K562 (cell line): Measurements from ENCODE around the gene IL17RC. TPM values are rescaled to one million over a fixed set of nuclear protein-coding genes. Genes with fewer than 3 reads are reported as not detected.
A peak's percentile ranks its signal among the peaks of the same experiment; 100 is the strongest.

ENCODE experiments used
- CBX3 ChIP-seq, 2 experiments: IDR thresholded peaks; 1 replicate in 1 of 2; 2 replicates in 1 of 2; pipeline ENCODE4 v1.6.1; 2012; ENCODE audit warnings: inconsistent platforms in 2 of 2, low read length in 2 of 2, borderline replicate concordance in 1 of 2, control low read depth in 1 of 2
- CSDE1 ChIP-seq, 2 experiments: fragments of 450-650 bp; IDR thresholded peaks; 2 replicates each; pipeline ENCODE4 v1.6.1; 2016; ENCODE audit warnings: mild to moderate bottlenecking in 1 of 2
- HMGN3 ChIP-seq: IDR thresholded peaks from 2 replicates; pipeline ENCODE4 v1.6.1; 2011; ENCODE audit warnings: borderline replicate concordance, low read depth, mild to moderate bottlenecking, mixed read lengths, low read length; ENCODE audit not compliant: insufficient read length; ENCODE audit errors: extremely low read depth
- KDM5B ChIP-seq: fragments of 200-600 bp; sonication (generic); IDR thresholded peaks from 2 replicates; pipeline ENCODE4 v1.6.1; 2012; ENCODE audit warnings: low read depth, mild to moderate bottlenecking, moderate library complexity, low read length, control low read depth, inconsistent platforms; ENCODE audit not compliant: insufficient replicate concordance
- NFIC ChIP-seq: fragments of 450-650 bp; IDR thresholded peaks from 2 replicates; pipeline ENCODE4 v1.6.1; 2017; ENCODE audit warnings: mild to moderate bottlenecking, inconsistent platforms
- POLR2AphosphoS5 ChIP-seq: IDR thresholded peaks from 2 replicates; pipeline ENCODE4 v1.6.1; 2011; ENCODE audit warnings: mild to moderate bottlenecking, low read depth, low read length, moderate library complexity; ENCODE audit not compliant: control insufficient read depth, insufficient read depth
- PRMT5 ChIP-seq: sonication (generic); formaldehyde crosslinking; IDR thresholded peaks from 2 replicates; pipeline ENCODE4 v1.5.0; 2020; ENCODE audit warnings: missing genetic modification reagents
- PTBP1 ChIP-seq: fragments of 200-400 bp; formaldehyde crosslinking; IDR thresholded peaks from 2 replicates; pipeline ENCODE4 v1.6.1; 2017; ENCODE audit warnings: low read depth, low read length
- RBFOX2 ChIP-seq: fragments of 200-400 bp; formaldehyde crosslinking; IDR thresholded peaks from 2 replicates; pipeline ENCODE4 v1.6.1; 2017; ENCODE audit warnings: low read depth, mild to moderate bottlenecking, low read length, moderate library complexity
- RERE ChIP-seq: sonication (generic); formaldehyde crosslinking; IDR thresholded peaks from 2 replicates; pipeline ENCODE4 v1.8.0; 2023; ENCODE audit warnings: missing genetic modification reagents, mild to moderate bottlenecking, borderline replicate concordance
- SIRT6 ChIP-seq: IDR thresholded peaks from one replicate; pipeline ENCODE4 v1.6.1; 2012; ENCODE audit warnings: low read depth, mild to moderate bottlenecking, control low read depth, inconsistent platforms, low read length, moderate library complexity
- SP1 ChIP-seq: sonication (generic); formaldehyde crosslinking; IDR thresholded peaks from 2 replicates; pipeline ENCODE4 v1.8.1; 2022; ENCODE audit warnings: mild to moderate bottlenecking, missing genetic modification reagents
- SRSF3 ChIP-seq: fragments of 200-400 bp; formaldehyde crosslinking; IDR thresholded peaks from 2 replicates; pipeline ENCODE4 v1.6.1; 2016; ENCODE audit warnings: mild to moderate bottlenecking, low read length, moderate library complexity; ENCODE audit not compliant: insufficient read depth
- TAF1 ChIP-seq: IDR thresholded peaks from 2 replicates; pipeline ENCODE4 v1.6.1; 2011; ENCODE audit warnings: mild to moderate bottlenecking, low read length, moderate library complexity; ENCODE audit not compliant: insufficient read depth, control insufficient read depth, severe bottlenecking; ENCODE audit errors: extremely low read depth
- U2AF1 ChIP-seq: fragments of 200-400 bp; formaldehyde crosslinking; optimal IDR thresholded peaks from 2 replicates; pipeline ENCODE3; 2017; ENCODE audit warnings: mild to moderate bottlenecking, low read depth, low read length, moderate library complexity
- ZNF3 ChIP-seq: fragments of 250-450 bp; sonication (Bioruptor Pico); IDR thresholded peaks from 2 replicates; pipeline ENCODE4 v1.5.0; 2021; ENCODE audit warnings: mild to moderate bottlenecking, moderate library complexity
- ZNF512 ChIP-seq: IDR thresholded peaks from 2 replicates; pipeline ENCODE4 v1.6.1; 2016; ENCODE audit warnings: missing genetic modification characterization, missing compliant biosample characterization
- polyA plus RNA-seq, 8 experiments: library from polyadenylated mRNA; depleted of rRNA in 4 of 8; stranded (reverse) in 5 of 8; unstranded in 3 of 8; fragments of >200 nt; fragmentation: Nextera tagmentation in 2 of 8; fragmentation: Illumina TruSeq in 1 of 8; extraction: Ambion mirVana in 2 of 8; extraction: Trizol in 1 of 8; gene quantifications; 2 replicates each; pipeline versions ENCODE4 v1.2.1 to v1.2.3, GENCODE V29; 2011 to 2014; ENCODE audit warnings: inconsistent platforms in 1 of 8, missing spikeins in 1 of 8
- total RNA-seq, 7 experiments: library from RNA; depleted of rRNA in 6 of 7; stranded (reverse); fragments of >200 nt in 6 of 7; fragmentation: Illumina TruSeq in 2 of 7; extraction: Trizol in 2 of 7; gene quantifications; 2 replicates each; pipeline versions ENCODE4 v1.2.1 to v1.2.3, GENCODE V29; 2011 to 2021; ENCODE audit warnings: low replicate concordance in 1 of 7
- TF ChIP-seq, protein P1 (sequence below): fragments of 450-650 bp; formaldehyde crosslinking; IDR thresholded peaks from 2 replicates; pipeline ENCODE4 v1.4.0; 2020; ENCODE audit warnings: mild to moderate bottlenecking, moderate library complexity

The IL17RC gene
- total and polyA plus RNA-seq, 9 of the 15 experiments (the other 6 are each of a cell fraction or from before 2014, with no cell fraction given) = 0.15 to 11.4 (median 7.1) TPM; not detected in 1

GRCh38 chr3:9951962-9952805, 35.3 kb downstream of the IL17RC start, which contains the start of gene PRRT3 (continued):
- 0 out of 2 replicates have a peak, but pooled peaks have one; percentile 14 for TF ChIP-seq NFIC
- TF ChIP-seq RERE (CRISPR knock-in tag) = 0 out of 2 replicates have a peak, but pooled peaks have one; percentile 66
- peak; percentile 32 for TF ChIP-seq TAF1
- TF ChIP-seq KDM5B = peak; percentile 44
- no peak for TF ChIP-seq POLR2AphosphoS5
- no peak for TF ChIP-seq CSDE1 (IDR thresholded peaks at IDR 0.05)
- TF ChIP-seq HMGN3 = peak; percentile 84
- TF ChIP-seq PTBP1 = 0 out of 2 replicates have a peak, but pooled peaks have one; percentile 87
- TF ChIP-seq RBFOX2 = peak; percentile 50
- TF ChIP-seq, protein P1, sequence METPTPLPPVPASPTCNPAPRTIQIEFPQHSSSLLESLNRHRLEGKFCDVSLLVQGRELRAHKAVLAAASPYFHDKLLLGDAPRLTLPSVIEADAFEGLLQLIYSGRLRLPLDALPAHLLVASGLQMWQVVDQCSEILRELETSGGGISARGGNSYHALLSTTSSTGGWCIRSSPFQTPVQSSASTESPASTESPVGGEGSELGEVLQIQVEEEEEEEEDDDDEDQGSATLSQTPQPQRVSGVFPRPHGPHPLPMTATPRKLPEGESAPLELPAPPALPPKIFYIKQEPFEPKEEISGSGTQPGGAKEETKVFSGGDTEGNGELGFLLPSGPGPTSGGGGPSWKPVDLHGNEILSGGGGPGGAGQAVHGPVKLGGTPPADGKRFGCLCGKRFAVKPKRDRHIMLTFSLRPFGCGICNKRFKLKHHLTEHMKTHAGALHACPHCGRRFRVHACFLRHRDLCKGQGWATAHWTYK (CRISPR knock-in tag) = 0 out of 2 replicates have a peak, but pooled peaks have one; percentile 24
- TF ChIP-seq SIRT6 = no peak
- TF ChIP-seq PRMT5 (CRISPR knock-in tag) = no peak
- peak in 1 of 2 experiments; percentile 82; a peak in 2 of 3 replicates for TF ChIP-seq CBX3 (IDR thresholded peaks at IDR 0.05; ENCODE audit: borderline replicate concordance in 1 of 2, low read length in 2 of 2)
- TF ChIP-seq ZNF512 (tag) = no peak
- peak; percentile 75 for TF ChIP-seq U2AF1
- peak; percentile 86 for TF ChIP-seq SP1 (CRISPR knock-in tag)
- TF ChIP-seq SRSF3 = no peak
- TF ChIP-seq ZNF3 (CRISPR knock-in tag) = no peak
